Posterior vena cava (tissue), 2 donors: ENCODE data around the gene RAD50. TPM values are rescaled to one million over a fixed set of nuclear protein-coding genes. Genes with fewer than 3 reads are reported as not detected.
A peak's percentile ranks its signal among the peaks of the same experiment; 100 is the strongest.

Source experiments
- DNase-seq: peaks from one replicate; pipeline ENCODE4 v3.0.0-alpha.2; 2020; ENCODE audit warnings: low spot score
- intact Hi-C, 2 donors: fragments of 100-400 bp; cut with DNase I; formaldehyde crosslinking; loops; one replicate each; pipeline versions ENCODE4 v1.14.1 to v1.14.2; 2022 to 2023
- total RNA-seq, 2 donors: library from RNA; stranded (reverse); fragmentation: NEBNext Ultra II Directional; extraction: Animal tissue kit (Norgen Biotek cat#: 25700); gene quantifications; one replicate each; pipeline ENCODE4 v1.2.1, GENCODE V29; 2021
- donor health status: DM: yes; HTN: yes; CAD: no.
- donor health status: DM: yes; HTN: yes; CAD: no.

Gene RAD50
- total RNA-seq, 2 donors from 2014 or later: 30.3 to 31.3 TPM

- intact Hi-C loops: no loop called here
- no peak for DNase-seq
These were observed 111.3 kb downstream of the RAD50 start for GRCh38 chr5:132667761-132668705.

DNA sequence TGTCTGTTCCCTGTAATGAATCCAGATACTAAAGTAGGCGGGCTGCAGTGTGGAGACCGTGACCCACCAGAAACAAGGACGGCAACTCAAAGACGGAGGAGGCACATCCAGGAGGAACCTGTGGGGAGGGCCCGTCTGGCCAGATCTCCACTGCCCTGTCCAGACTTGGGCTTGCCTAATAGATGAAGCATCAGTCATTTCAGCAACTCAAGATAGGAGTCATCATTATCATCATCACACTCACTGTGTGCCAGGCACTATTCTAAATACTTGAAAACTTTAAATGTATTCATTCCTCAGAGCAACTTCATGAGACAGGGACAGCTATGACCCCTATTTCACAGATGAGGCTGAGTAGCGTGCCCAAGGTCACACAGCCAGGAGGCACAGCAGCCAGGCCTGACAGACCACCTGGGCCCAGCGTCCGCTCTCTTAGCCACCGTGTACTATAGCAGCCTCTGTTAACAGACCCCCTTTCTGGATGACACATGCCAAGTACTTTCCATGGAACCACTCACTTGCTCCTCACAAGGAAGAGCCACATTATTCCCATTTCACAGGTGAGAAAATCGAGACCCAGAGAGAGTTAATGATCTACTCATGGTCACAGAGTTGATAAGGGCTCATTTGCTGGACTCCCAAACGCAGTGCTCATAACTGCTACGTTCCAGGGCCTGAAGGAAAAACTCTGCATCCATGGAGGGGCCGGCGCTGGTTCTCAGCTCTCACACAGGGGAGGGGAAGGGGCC is 112.1 kb downstream of the RAD50 start:
- peak; percentile 25 for DNase-seq
- intact Hi-C loops: no loop called here

GRCh38 chr5:132669455-132669820 is 112.7 kb downstream of the RAD50 start:
- no peak for DNase-seq
- intact Hi-C loops: no loop called here

DNA sequence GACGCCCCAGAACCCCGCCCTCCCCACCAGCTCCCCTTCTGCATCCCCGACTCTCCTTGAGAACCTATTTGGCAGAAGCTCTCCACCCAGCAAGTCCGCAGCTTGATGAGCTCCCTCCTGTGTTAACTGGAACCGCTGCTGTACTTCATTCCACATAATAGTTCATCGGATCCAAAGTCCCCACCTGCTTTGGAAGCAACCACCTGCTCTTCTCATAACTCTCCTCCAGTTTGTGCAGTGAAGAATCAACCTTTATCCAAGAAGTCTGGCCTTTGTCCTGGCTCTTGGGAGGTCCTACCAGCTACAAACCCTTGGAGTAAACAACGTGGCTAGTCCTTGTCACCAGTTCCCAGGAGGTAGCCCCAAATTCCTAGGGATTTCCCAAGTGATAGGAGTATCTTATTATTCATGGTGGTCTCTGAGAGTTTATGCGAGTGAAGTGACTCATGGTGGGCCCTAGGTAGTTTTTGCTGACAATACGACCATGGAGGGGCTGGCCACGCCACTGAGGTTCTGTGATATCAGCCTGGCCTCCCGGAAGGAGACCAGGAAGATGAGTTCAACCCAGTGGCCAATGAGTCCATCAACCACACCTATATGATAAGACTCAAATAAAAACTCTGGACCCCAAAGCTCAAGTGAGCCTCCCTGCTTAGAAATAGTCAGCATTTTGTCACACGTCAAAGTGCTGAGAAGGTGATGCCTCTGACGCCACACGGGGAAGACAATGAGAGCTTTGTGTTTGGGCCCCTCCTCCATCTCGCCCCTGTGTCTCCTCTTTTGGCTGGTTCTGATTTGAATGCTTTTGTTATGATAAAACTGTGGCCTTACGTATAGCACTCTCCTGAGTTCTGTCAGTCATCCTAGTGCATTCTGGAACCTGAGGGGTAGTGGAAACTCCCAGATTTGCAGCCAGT is 113.4 kb downstream of the RAD50 start:
- no peak for DNase-seq
- intact Hi-C loops: no loop called here

DNA sequence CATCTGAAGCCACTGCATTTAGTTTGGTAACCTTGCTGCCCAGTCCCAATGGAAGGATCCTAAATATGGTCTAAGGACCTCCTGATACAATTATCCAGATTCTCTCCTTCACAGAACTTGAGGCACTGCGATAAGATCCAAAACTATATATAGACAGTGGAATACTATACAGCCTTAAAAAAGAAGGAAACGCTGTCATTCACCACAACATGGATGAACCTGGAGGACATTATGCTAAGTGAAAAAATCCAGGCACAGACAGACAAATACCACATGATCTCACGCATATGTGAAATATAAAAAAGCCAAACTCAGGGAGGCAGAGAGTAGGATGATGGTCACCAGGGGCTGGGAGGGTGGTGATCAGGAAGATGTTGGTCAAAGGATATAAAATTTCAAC is 114.2 kb downstream of the RAD50 start:
- intact Hi-C loops: no loop called here
- DNase-seq: no peak

- intact Hi-C loops: no loop called here
- no peak for DNase-seq
These were observed 116.7 kb downstream of the RAD50 start for GRCh38 chr5:132673488-132673887.

- no peak for DNase-seq
- intact Hi-C loops: no loop called here
These were observed 117.3 kb downstream of the RAD50 start, which contains the start of gene IL4 for GRCh38 chr5:132673939-132674630. Gene IL4 (plus strand): TSS chr5:132673989. CDS start chr5:132674051, 62 bp downstream.

DNA sequence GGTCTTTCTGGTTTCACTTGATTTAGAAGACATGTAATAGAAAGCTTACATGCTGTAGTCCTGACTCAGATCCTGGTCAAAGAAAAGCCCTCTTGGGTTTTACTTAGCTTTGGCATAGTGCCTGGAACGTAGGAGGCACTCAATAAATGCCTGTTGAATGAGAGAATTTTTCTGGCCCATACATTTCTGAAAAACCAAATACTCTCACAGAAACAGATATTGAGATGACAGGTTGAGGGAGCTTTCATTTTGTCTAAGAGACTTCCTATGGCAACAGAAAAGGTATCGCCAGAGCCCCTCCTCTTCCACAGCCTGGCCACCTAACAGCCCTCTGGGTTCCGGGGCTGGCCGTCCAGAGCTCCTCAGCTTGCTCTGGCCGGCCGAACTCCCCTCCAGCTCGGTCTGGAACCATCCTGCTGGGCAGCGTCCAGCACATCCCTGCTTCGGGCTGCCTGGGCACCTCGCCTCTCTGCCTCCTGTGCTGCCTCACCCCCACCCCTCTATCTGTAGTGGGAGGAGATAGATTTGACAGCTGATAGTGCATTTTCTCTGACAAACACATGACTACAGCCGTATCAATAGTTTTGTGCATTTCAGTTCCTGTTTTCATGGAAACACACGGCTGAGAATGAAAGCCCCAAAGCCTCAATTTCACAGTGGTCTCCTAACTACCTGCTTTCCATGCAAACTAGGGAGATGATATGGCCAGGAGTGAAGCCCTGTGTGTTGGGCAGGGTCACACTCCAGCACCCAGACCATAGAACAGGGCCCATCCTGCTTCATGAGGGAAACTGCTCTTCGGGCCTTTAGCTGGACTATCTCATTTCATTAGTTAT is 118.1 kb downstream of the RAD50 start:
- no peak for DNase-seq
- intact Hi-C loops: no loop called here

DNA sequence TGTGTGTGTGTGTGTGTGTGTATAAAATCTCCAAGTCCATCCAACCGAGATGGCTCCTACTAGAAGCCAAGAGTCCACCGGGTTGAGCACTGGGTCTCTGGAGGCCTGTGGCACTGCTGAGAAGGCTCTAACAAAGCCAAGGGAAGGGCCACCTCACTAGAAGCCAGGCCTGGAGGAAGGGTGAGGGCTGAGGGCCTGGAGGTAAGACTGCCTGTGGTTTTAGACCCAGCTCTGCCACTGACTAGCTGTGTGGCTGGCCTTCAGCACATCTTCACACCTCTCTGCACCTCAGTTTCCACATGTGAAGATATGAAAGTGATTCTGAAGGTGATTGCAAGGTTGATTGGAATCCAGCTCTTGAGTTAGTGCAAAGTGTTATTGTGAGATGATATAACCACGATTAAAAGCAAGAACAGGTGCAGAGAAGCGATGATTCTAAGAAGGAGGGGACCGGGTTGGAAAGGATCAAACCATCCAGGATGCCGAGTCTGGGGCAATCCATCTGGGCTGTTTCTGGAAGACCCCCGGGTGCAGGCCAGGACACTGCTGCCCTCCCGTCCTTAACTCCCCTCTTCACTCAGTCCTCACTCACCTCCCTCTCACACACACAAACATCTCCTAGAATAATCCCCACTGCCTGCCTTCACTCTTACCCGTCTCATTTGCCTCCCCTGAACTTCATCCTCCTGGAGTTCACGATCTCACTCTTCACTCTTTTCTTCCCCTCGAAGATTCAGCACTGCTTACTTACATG is 119.3 kb downstream of the RAD50 start:
- intact Hi-C loops: no loop called here

DNA sequence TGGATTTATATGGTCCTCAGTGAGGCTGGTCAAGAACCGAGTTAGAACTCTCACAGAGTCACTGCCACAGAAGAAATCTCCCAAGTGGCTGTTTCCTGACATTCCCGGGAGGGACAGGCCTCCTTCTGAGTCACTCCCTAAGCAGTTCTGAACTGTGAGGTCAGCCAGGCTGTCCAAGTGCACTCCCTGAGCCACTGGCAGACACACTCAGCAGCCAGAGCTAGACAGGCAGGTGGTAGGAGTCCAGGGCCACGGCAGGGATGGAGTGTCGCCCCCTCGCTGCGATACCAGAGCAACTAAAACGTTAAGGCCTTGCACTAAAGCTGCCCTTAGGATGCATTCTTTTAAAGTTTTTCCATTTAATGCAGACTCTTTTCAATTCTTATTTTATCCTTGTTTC is 120.4 kb downstream of the RAD50 start:
- intact Hi-C loops: no loop called here
- peak; percentile 86 for DNase-seq

More for the DNA sequence above, 119.3 kb downstream of the RAD50 start:
- DNase-seq: peak; percentile 62

DNA sequence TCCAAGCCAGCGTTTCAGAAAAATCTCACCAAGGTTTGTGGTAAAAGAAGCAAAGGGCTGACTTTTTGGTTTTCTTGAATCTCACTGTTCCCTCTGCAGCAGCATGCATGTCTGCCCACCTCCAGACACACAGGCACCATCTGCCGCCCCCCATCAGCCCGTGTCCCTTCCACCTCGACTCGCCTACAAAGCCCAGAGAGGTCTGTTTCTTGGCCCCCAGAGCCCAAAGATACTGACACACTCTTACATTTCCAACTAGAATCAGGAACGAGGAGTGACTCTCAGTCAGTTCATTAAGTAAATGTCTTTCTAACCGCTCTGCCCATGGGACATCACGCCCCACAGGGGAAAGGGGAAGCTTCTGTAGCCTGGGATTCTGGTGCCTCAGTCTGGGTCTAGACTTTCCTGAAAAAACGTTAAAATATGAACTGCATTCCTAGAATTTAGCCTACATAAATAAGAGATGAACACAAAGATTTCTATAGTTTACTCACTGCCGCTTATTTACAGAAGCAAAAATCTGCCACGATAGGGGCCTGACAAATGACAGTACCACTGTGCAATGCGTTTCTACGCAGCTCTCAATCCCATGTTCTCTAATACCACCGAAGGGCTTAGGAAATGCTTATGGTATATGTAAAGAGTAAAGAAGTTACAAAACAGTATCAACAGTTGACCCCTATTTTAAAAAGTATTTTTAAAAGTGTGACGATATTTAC is 121.1 kb downstream of the RAD50 start:
- intact Hi-C loops: loop anchor here in 1 of 2 donors (2.0 kb wide), 1 partner anchor 47 kb away; no protein-coding TSS in a partner anchor
- peak; percentile 62 for DNase-seq

- intact Hi-C loops: loop anchor here in 1 of 2 donors (2.0 kb wide), 1 partner anchor 46 kb away; no protein-coding TSS in a partner anchor
- DNase-seq: no peak
These were observed 122.0 kb downstream of the RAD50 start for GRCh38 chr5:132678735-132679134.

- peak; percentile 59 for DNase-seq
- intact Hi-C loops: loop anchor here in 1 of 2 donors (2.0 kb wide), 1 partner anchor 46 kb away; no protein-coding TSS in a partner anchor
These were observed 122.4 kb downstream of the RAD50 start for GRCh38 chr5:132679166-132679565.

DNA sequence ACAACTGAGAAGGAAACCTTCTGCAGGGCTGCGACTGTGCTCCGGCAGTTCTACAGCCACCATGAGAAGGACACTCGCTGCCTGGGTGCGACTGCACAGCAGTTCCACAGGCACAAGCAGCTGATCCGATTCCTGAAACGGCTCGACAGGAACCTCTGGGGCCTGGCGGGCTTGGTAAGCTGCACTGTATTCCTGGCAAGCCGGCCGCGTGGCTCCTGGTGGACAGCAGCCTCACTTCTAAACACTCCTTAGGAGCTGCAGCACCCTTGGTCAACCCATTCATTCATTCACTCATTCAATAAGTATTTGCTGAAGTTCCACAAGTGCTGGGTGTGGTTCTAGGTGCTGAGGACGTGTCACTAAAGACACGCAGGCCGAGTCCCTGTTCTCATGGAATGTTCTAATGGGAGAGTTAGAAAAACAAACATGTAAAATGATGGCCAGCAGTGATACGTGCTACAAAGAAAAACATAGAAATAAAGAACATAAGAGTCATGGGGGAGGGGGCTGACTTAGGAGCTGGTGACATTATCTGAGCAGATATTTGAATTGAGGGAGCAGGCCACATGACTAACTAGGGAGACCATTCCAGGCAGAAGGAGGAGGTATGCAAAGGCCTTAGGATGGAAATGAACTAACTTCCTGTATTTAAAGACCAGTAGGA is 123.1 kb downstream of the RAD50 start:
- intact Hi-C loops: loop anchor here in 1 of 2 donors (2.0 kb wide), 1 partner anchor 45 kb away; no protein-coding TSS in a partner anchor
- peak; percentile 53 for DNase-seq

DNA sequence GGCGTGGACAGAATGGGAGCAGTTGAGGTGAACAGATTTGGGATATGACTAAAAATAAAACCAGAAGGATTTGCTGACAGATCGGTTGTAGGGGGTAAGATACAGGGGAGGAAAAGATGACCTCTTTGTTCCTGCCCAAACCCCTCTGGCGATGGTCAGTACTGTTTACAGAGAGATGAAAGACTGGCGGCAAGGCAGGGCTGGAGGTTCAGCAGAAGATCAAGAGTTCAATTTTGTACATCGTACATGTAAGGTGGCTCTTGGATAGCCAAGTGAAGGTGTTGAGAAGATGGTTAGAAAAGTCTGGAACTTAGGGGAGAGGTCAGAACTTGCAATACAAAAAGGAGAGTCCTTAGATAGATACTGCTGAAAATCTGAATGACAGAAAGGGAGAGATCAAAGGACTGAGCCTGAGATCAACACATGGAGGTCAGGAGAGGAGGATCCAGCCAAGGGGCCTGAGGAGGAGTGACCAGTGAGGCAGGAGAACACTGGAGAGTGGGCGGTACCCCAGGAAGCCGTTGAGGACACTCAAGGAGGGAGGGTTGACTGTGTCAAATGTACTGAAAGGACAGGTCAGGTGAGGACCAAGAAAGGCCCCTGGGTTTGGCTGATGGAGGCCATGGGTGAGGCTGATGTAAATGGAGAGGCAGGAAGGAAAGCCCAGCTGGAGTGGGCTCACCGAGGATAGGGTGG is 124.2 kb downstream of the RAD50 start:
- peak; percentile 19 for DNase-seq
- intact Hi-C loops: no loop called here
